ENCODE data around the gene HSPB9. TPM values are rescaled to one million over a fixed set of nuclear protein-coding genes. Genes with fewer than 3 reads are reported as not detected.

The HSPB9 gene
- total and polyA plus RNA-seq, 2 of the 8 experiments (the other 6 are each of a cell fraction or from before 2014, with no cell fraction given): 0.27 to 0.30 TPM

GRCh38 chr17:42081516-42082129 lies 41.0 kb upstream of the HSPB9 start:
- Histone ChIP-seq H3K14ac (ENCODE audit: insufficient read length) (no peak overlapping the region), H3K23me2 (ENCODE audit: low read depth, low read length) (no peaks in the 10 kb centered on the region), H2BK20ac (ENCODE audit: low read length) (no peak overlapping the region), H4K20me1 (replicated peaks in 1 of 2; ENCODE audit: control insufficient read depth in 1 of 2, insufficient read depth in 2 of 2, low read length in 2 of 2) (no peaks in the 10 kb centered on the region), H3K4me2 (ENCODE audit: insufficient read depth in 1 of 2, low read depth in 2 of 2, low read length in 2 of 2) (no peak overlapping the region), H4K5ac (ENCODE audit: insufficient read length, low read depth, low read length) (no peak overlapping the region), H3K9ac (replicated peaks in 1 of 4; ENCODE audit: extremely low read depth in 1 of 4, low read depth in 3 of 4, low read length in 3 of 4) (no peak overlapping the region), H2AFZ (ENCODE audit: low read length) (no peak overlapping the region), H3K4me1 (replicated peaks in 1 of 4; ENCODE audit: control insufficient read depth in 3 of 4, insufficient read depth in 4 of 4, low read length in 3 of 4) (peaks cover 0 to 4% (median 3%) of the 10 kb centered on the region in 4 experiments; a peak in 3 of 7 replicates), H2BK120ac (replicated peaks; ENCODE audit: low read depth, low read length) (no peak overlapping the region), H3K36me3 (ENCODE audit: control insufficient read depth in 2 of 4, insufficient read depth in 4 of 4, low read length in 3 of 4) (no peaks in the 10 kb centered on the region), H4K8ac (ENCODE audit: extremely low read depth, insufficient read depth, low read length) (no peak overlapping the region), H3K18ac (ENCODE audit: extremely low read depth, low read length) (no peak overlapping the region), H2BK12ac (ENCODE audit: low read depth, low read length) (no peak overlapping the region), H2BK15ac (ENCODE audit: low read length) (no peak overlapping the region), H3K79me2 (ENCODE audit: control insufficient read depth in 1 of 2, insufficient read depth in 2 of 2, low read length in 2 of 2) (no peaks in the 10 kb centered on the region), H3K27me3 (replicated peaks in 1 of 4; ENCODE audit: control insufficient read depth in 3 of 4, extremely low read depth in 1 of 4, insufficient read depth in 3 of 4, low read length in 3 of 4) (no peaks in the 10 kb centered on the region), H2BK5ac (ENCODE audit: low read depth, low read length) (no peak overlapping the region), H4K91ac (replicated peaks; ENCODE audit: insufficient read length, low read length) (no peak overlapping the region), H3K4ac (replicated peaks; ENCODE audit: insufficient read length, low read depth, low read length) (no peak overlapping the region), H3K79me1 (ENCODE audit: low read depth, low read length) (no peaks in the 10 kb centered on the region), H3K9me3 (ENCODE audit: insufficient read depth in 2 of 2, low read depth in 1 of 2, low read length in 1 of 2) (no peaks in the 10 kb centered on the region), H2AK5ac (ENCODE audit: low read depth, low read length) (peak overlapping the region; percentile 93; the same call in 1 of the 2 replicates), H3K56ac (replicated peaks; ENCODE audit: insufficient read length, low read depth, low read length) (no peak overlapping the region), H3K23ac (ENCODE audit: insufficient read length) (no peak overlapping the region), H3K4me3 (ENCODE audit: extremely low read depth in 1 of 4, insufficient read depth in 2 of 4, low read depth in 3 of 4, low read length in 4 of 4) (no peak overlapping the region), H3K27ac (ENCODE audit: low read depth, low read length) (no peak overlapping the region)
- 95% methylated on average over 9 of the region's 9 CpGs; no CpG with 5 or more reads in 1 of the 2 experiments for WGBS, 2 experiments (ENCODE audit: extremely low coverage in 1 of 2, insufficient coverage in 1 of 2, insufficient read length in 1 of 2, insufficient replicate concordance in 2 of 2, low coverage in 1 of 2, low lambda C conversion rate in 2 of 2, missing lambda C conversion rate in 1 of 2)
- ChIA-PET POLR2A (ENCODE audit: partially characterized antibody) (interaction anchor here (0.6 to 1.4 kb wide), 2 partner anchors 10 to 12 kb away, joined by 3 read pairs; no protein-coding TSS in a partner anchor), CTCF (ENCODE audit: partially characterized antibody) (interaction anchor here (0.5 to 1.2 kb wide), 6 partner anchors 10 to 21 kb away, joined by 3 to 8 read pairs (median 4); no protein-coding TSS in a partner anchor)
- DNase-seq (ENCODE audit: low read depth in 1 of 2, low spot score in 2 of 2) (no peak), FAIRE-seq (no peak)
- TF ChIP-seq HDAC2 (IDR thresholded peaks at IDR 0.05; ENCODE audit: borderline replicate concordance in 1 of 2, low read depth in 2 of 2, low read length in 2 of 2) (no peak), RNF2 (IDR thresholded peaks at IDR 0.05; ENCODE audit: borderline replicate concordance, low read depth, low read length, missing control alignments, poor library complexity, severe bottlenecking) (no peak), SP4 (IDR thresholded peaks at IDR 0.05; ENCODE audit: low read length) (no peak), GABPA (IDR thresholded peaks at IDR 0.05; ENCODE audit: borderline replicate concordance, insufficient read depth, low read length) (no peak), SP1 (IDR thresholded peaks at IDR 0.05; ENCODE audit: low read depth, low read length) (no peak), RFX5 (IDR thresholded peaks at IDR 0.05; ENCODE audit: borderline replicate concordance, low read depth, low read length) (no peak), EGR1 (IDR thresholded peaks at IDR 0.05; ENCODE audit: borderline replicate concordance, low read depth, low read length) (no peak), SIX5 (IDR thresholded peaks at IDR 0.05; ENCODE audit: low read depth, low read length) (no peak), SP2 (IDR thresholded peaks at IDR 0.05; ENCODE audit: low read length) (no peak), MAX (IDR thresholded peaks at IDR 0.05) (no peak), TAF1 (IDR thresholded peaks at IDR 0.05; ENCODE audit: low read depth, low read length) (no peak), NANOG (IDR thresholded peaks at IDR 0.05; ENCODE audit: insufficient read depth, low read depth, low read length, poor library complexity, severe bottlenecking) (no peak)

Data from H1 (cell line).